Fibroblast of gingiva (primary cell): Measurements from ENCODE around the gene IGDCC3.
A peak's percentile ranks its signal among the peaks of the same experiment; 100 is the strongest.

ENCODE experiments used
- DNase-seq: peaks from one replicate; pipeline ENCODE4 v3.0.0-alpha.2; 2011; ENCODE audit warnings: low read depth

Gene IGDCC3

GRCh38 chr15:65388306-65389080 lies 10.7 kb upstream of the IGDCC3 start:
- DNase-seq, result no peak

GRCh38 chr15:65386886-65387285 lies 9.1 kb upstream of the IGDCC3 start:
- DNase-seq, result no peak

DNA sequence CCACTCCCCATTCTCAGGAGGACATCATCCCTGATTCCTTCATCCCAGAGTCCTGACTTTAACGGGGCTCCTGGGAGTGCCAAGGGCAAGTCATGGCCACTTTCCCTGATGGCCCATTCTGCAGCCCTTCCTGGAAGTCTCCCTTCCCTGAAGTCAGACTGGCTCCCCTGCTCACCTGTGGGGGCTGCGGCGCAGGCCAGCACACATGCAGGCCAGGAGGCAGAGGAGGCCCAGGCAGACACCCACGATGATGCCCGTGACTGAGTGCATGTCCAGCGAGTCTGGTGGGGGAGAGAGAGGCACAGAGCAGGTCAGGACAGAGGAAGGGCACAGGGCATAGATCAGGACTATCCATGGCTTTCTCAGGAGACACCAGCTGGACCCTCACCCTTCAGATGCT lies 8.6 kb upstream of the IGDCC3 start:
- no peak for DNase-seq

GRCh38 chr15:65385870-65386258 lies 8.1 kb upstream of the IGDCC3 start:
- peak; percentile 53 for DNase-seq

DNA sequence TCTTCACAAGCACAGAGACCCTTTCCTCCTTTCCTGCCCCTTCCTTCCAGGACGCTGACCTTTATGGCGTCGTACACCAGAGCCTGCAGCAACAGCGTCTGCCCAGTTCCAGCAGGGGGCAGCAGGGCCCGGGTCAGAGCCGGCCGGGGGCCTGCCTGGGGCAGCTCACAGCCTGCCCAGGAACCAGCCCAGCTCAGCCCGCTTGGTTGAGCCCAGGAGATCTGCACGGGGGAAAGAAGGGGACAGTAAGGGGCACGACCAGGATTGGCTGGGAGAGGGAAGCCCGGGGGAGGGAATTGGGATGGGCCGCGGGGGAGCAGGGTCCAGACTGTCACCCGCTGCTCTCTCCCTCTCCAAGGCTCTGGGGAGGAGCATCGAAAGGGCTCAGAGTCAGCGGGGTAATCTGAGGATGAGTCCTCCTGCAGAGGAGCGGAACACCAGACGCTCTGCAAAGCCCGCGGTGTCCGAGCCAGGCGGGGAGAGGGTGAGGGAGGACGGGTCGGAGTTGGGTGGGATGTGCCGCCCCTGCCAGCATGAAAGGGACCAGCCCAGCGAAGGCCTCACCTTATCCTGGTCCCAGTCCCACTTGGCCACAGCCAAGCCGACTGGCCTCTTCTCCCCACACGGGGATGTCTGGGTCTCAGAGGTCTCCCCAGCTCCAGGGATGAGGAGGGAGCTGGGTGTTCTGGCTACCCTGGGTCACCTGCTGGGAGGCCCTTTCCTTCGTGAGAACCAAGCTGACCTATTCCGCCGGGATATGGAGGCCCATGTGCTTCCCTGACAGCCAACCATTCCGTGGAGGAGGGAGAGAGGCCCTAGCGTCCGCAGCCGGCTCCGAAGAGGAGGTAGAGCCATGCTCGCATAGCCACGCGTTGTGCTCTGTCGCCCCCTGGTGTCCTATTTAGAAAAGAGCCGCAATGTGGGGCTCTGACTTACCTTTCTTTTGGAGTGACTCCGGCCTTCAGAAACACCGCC lies 7.4 kb upstream of the IGDCC3 start:
- peak; percentile 66 for DNase-seq

GRCh38 chr15:65384505-65384894 lies 6.7 kb upstream of the IGDCC3 start:
- DNase-seq, result no peak

DNA sequence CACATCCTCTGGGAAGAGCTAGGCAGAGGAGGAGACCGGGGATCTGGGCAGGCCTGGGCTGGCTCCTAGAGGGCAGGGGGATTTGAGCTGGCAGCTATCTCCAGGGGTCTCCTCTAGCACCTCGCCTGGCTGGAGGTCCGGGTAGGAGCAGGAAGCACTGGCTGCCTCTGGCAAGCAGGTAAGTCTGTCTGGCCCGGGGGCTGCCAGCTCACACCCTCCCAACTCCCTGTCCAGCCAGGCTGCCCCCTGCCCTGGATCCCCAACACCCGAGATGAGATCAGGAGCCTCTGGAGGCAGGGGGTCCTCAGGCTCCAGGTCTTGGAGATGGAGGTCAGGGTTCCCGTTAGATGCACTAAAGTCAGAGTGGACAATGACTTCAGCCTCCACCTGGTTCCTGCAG lies 6.2 kb upstream of the IGDCC3 start:
- no peak for DNase-seq

DNA sequence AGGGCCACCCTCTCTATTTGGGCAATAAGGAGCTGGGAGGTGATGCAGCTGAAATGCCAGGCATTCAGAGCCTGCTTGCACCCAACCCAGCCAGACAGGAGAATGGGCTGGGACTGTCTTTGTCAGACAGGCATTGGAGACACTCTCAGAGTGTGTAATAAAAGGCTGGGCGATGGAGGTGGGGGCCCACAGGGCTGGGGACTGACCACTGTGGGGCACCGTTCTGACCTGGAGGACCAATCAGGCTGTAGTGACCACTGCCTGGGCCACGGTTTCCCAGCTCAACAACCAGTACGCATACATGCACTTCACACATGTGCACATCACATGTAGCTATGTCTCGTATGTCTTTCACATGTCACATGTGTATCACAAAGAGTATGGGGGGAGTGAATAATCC lies 5.7 kb upstream of the IGDCC3 start:
- DNase-seq, result no peak

- DNase-seq, result no peak
These were observed 5.1 kb upstream of the IGDCC3 start for GRCh38 chr15:65382921-65383320.

DNA sequence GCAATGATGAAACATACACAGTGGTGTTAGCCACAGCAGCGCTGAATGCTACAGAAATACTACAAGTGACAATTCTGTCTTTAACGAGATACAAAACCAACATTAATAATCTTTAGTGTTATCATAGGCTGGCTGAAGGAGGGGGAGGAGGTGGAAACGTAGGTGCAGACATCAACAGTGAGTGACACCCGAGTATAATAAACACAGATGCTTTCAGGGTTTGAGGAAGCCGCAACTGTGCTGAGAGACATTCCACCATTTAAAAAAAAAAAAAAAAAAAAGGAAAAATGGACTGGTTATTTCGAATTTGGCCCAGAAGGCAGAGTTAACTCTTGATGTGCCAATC lies 4.3 kb upstream of the IGDCC3 start:
- no peak for DNase-seq

DNA sequence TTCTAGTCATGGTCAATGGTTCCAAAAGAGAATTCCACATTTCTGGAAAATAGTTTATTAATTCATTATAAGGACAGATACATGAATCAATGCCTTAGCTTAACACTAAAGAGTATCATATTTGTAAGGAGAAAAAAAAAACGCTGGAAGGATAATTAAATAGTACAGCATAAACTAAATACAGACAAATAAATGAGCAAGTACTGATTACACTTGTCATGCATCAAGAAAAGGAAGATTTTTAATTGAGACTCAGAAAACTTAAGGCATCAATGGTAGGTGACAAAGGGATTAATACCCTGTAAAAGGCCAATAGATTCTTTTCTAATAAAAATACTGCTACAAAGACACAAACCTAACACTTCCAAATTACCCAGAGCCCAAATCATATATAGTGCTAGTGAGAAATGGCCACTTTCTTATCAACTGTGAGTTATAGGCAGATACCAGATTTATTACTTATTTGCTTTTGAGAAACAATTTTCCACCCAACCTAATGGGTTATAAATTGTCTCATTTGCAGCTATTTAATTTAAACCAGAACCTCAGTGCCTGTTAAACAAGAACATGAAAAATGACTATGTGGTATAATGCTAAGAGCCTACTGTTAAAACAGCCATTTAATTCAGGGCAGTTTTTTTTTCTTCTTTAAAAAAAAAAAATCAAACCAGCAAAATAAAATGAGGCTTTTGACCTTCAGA lies 3.8 kb upstream of the IGDCC3 start:
- no peak for DNase-seq

- DNase-seq, result no peak
These were observed 2.2 kb upstream of the IGDCC3 start for GRCh38 chr15:65379986-65380385.

GRCh38 chr15:65377105-65377975 lies 462 bp downstream of the IGDCC3 start:
- DNase-seq, result no peak

GRCh38 chr15:65376767-65377104 lies 1.1 kb downstream of the IGDCC3 start:
- DNase-seq, result no peak

GRCh38 chr15:65375871-65376607 lies 1.8 kb downstream of the IGDCC3 start:
- DNase-seq, result no peak

DNA sequence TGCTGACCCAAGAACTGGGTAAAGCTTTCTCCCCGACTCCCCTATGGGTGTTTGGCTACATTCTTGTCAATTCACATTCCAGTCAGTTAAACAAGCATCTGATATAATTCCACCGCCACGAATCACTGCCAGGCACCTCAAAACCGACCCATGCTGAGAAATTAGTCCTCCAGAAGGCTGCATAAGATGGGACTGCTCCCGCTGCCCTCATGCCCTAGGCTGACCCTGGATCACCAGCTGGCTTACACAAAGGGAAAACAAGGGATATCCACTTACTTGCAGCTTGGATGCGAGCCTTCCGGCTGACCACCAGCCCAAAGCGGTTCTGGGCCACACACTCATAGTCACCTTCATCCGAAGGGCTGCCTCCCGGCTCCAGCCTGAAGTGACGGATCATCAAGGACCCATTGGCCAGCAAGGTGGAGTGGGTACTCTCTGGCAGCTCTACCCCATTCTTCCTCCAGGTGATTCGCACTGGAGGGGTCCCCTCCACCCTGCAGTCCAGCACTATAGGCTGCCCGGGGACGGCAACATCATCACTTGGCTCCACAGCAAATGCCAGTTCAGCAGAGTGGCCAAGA lies 2.9 kb downstream of the IGDCC3 start:
- no peak for DNase-seq

GRCh38 chr15:65374334-65374733 lies 3.5 kb downstream of the IGDCC3 start:
- DNase-seq, result no peak

GRCh38 chr15:65373163-65373651 lies 4.6 kb downstream of the IGDCC3 start:
- no peak for DNase-seq

DNA sequence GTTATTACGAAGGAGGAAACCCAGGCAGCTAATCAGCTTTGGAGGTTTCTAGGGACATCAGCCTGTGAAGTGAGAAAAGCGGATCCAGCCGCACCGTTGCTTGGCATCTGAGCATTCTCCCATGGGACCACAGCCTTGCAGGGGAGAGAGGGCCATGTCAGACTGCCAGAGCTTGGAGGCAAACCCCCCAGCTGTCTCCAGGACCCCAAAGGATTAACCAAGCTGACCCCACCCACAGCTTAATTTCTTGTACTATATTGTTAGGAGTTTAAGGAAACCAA lies 5.1 kb downstream of the IGDCC3 start:
- no peak for DNase-seq

- DNase-seq, result no peak
These were observed 5.6 kb downstream of the IGDCC3 start for GRCh38 chr15:65371976-65372786.
